Central memory CD4-positive, alpha-beta T cell (primary cell): ENCODE measurements around the gene C19orf85.

Experiments
- DNase-seq: peaks from one replicate; pipeline ENCODE4 v3.0.0; 2022

C19orf85 gene

GRCh38 chr19:55437410-55437809 lies 27.1 kb downstream of the C19orf85 start:
- DNase-seq = no peak

GRCh38 chr19:55436847-55437246 lies 27.7 kb downstream of the C19orf85 start:
- no peak for DNase-seq

- no peak for DNase-seq
Measured at GRCh38 chr19:55435020-55435419, 29.5 kb downstream of the C19orf85 start.

GRCh38 chr19:55434356-55434919 lies 30.1 kb downstream of the C19orf85 start:
- DNase-seq = no peak

GRCh38 chr19:55433292-55433691 lies 31.3 kb downstream of the C19orf85 start:
- DNase-seq = no peak

- DNase-seq = no peak
Measured at GRCh38 chr19:55432241-55432959, 32.2 kb downstream of the C19orf85 start.

- DNase-seq = no peak
Measured at GRCh38 chr19:55431183-55431582, 33.4 kb downstream of the C19orf85 start.

GRCh38 chr19:55426042-55426441 lies 38.5 kb downstream of the C19orf85 start:
- DNase-seq = no peak

GRCh38 chr19:55424518-55424917 lies 40.0 kb downstream of the C19orf85 start:
- DNase-seq = no peak

- DNase-seq = no peak
Measured at GRCh38 chr19:55423225-55424005, 41.1 kb downstream of the C19orf85 start.

- DNase-seq = peak; percentile 65
Measured at GRCh38 chr19:55421281-55421680, 43.3 kb downstream of the C19orf85 start.

GRCh38 chr19:55419624-55420236 lies 44.8 kb downstream of the C19orf85 start:
- DNase-seq = no peak

GRCh38 chr19:55419103-55419502 lies 45.4 kb downstream of the C19orf85 start:
- no peak for DNase-seq

- peak; percentile 50 for DNase-seq
Measured at GRCh38 chr19:55418185-55418584, 46.4 kb downstream of the C19orf85 start.
